GM10266 (cell line): ENCODE results near the gene ROBO1.

Experiments
- DNase-seq: peaks from one replicate; pipeline ENCODE4 v3.0.0; 2012; ENCODE audit errors: extremely low spot score
- CTCF ChIP-seq: IDR thresholded peaks from 2 replicates; pipeline ENCODE4 v1.5.1; 2012; ENCODE audit warnings: mild to moderate bottlenecking, low read depth; ENCODE audit not compliant: control insufficient read depth, insufficient read depth; ENCODE audit errors: missing control alignments

ROBO1 gene

GRCh38 chr3:78831446-78831972 lies 936.3 kb downstream of the ROBO1 start:
- no peak for DNase-seq
- TF ChIP-seq CTCF = no peak

- no peak for TF ChIP-seq CTCF
- no peak for DNase-seq
Measured at GRCh38 chr3:78830470-78830869, 937.3 kb downstream of the ROBO1 start.

GRCh38 chr3:78827618-78828017 lies 940.2 kb downstream of the ROBO1 start:
- TF ChIP-seq CTCF = no peak
- DNase-seq = no peak

GRCh38 chr3:78825858-78826215 lies 942.0 kb downstream of the ROBO1 start:
- no peak for TF ChIP-seq CTCF
- DNase-seq = no peak

GRCh38 chr3:78825118-78825857 lies 942.5 kb downstream of the ROBO1 start:
- no peak for DNase-seq
- no peak for TF ChIP-seq CTCF

GRCh38 chr3:78823859-78824258 lies 943.9 kb downstream of the ROBO1 start:
- DNase-seq = no peak
- TF ChIP-seq CTCF = no peak

- no peak for TF ChIP-seq CTCF
- DNase-seq = no peak
Measured at GRCh38 chr3:78823434-78823833, 944.4 kb downstream of the ROBO1 start.
